Endodermal cell (in vitro differentiated cells): ENCODE data around the gene ZBTB46. TPM values are rescaled to one million over a fixed set of nuclear protein-coding genes. Genes with fewer than 3 reads are reported as not detected.

Source experiments
- DNase-seq: peaks from one replicate; pipeline ENCODE4 v3.0.0-alpha.2; 2017
- H3K27ac ChIP-seq: 2 replicates; pipeline ENCODE4 v1.5.1; 2013; ENCODE audit warnings: mild to moderate bottlenecking, low read depth, low read length, moderate library complexity
- H3K27me3 ChIP-seq: 2 replicates; pipeline ENCODE4 v1.6.1; 2013; ENCODE audit warnings: mild to moderate bottlenecking, low read length, moderate library complexity; ENCODE audit not compliant: insufficient read depth, control insufficient read depth, poor library complexity, severe bottlenecking
- H3K36me3 ChIP-seq: 2 replicates; pipeline ENCODE4 v1.7.0; 2013; ENCODE audit warnings: mild to moderate bottlenecking, low read length, moderate library complexity; ENCODE audit not compliant: control insufficient read depth, insufficient read depth
- H3K4me1 ChIP-seq: one replicate; pipeline ENCODE4 v1.7.0; 2013; ENCODE audit warnings: low read length; ENCODE audit not compliant: control insufficient read depth, insufficient read depth
- H3K4me3 ChIP-seq: 2 replicates; pipeline ENCODE4 v1.5.1; 2013; ENCODE audit warnings: mild to moderate bottlenecking, low read length, moderate library complexity
- H3K9ac ChIP-seq: 2 replicates; pipeline ENCODE4 v1.6.1; 2013; ENCODE audit warnings: mild to moderate bottlenecking, low read length, moderate library complexity; ENCODE audit not compliant: poor library complexity, severe bottlenecking; ENCODE audit errors: extremely low read depth
- H3K9me3 ChIP-seq: 2 replicates; pipeline ENCODE4 v1.6.1; 2013; ENCODE audit warnings: mild to moderate bottlenecking, low read length, moderate library complexity; ENCODE audit not compliant: control insufficient read depth
- H3K27ac Mint-ChIP-seq: 2 replicates; pipeline ENCODE4 v1.8.0; 2020; ENCODE audit warnings: mixed read lengths
- H3K27me3 Mint-ChIP-seq: 2 replicates; pipeline ENCODE4 v1.8.0; 2021; ENCODE audit warnings: mild to moderate bottlenecking, mixed read lengths; ENCODE audit not compliant: insufficient read depth
- H3K36me3 Mint-ChIP-seq: 2 replicates; pipeline ENCODE4 v1.8.0; 2020; ENCODE audit warnings: low read depth, mixed read lengths
- H3K4me1 Mint-ChIP-seq: 2 replicates; pipeline ENCODE4 v1.8.0; 2020; ENCODE audit warnings: mixed read lengths
- H3K4me3 Mint-ChIP-seq: 2 replicates; pipeline ENCODE4 v1.8.0; 2020; ENCODE audit warnings: mild to moderate bottlenecking, moderate library complexity, mixed read lengths
- H3K9me3 Mint-ChIP-seq: 2 replicates; pipeline ENCODE4 v1.8.0; 2020; ENCODE audit warnings: mild to moderate bottlenecking, mixed read lengths
- CTCF ChIP-seq: fragments of 200-600 bp; sonication (generic); conservative IDR thresholded peaks from 2 replicates; pipeline ENCODE4 v1.5.0; 2021; ENCODE audit warnings: antibody characterized with exemption, mild to moderate bottlenecking
- WGBS, 2 experiments: methylation state at CpG; one replicate each; pipeline versions ENCODE4 v1.1.5 to v1.1.7; 2013; ENCODE audit warnings: missing lambda C conversion rate in 2 of 2, mixed read lengths in 1 of 2; ENCODE audit not compliant: insufficient coverage in 1 of 2, insufficient read length in 1 of 2; 5-methylcytosine and 5-hydroxymethylcytosine counted together
- total RNA-seq, 2 donors: library from RNA; stranded (reverse); fragmentation: NEBNext Ultra II Directional in 1 of 2; extraction: Animal tissue kit (Norgen Biotek cat#: 25700) in 1 of 2; gene quantifications; 2 replicates in 1 of 2; 3 replicates in 1 of 2; pipeline ENCODE4 v1.2.1, GENCODE V29; 2021

The ZBTB46 gene
- total RNA-seq, 2 donors from 2014 or later = 24.9 to 25.9 TPM

DNA sequence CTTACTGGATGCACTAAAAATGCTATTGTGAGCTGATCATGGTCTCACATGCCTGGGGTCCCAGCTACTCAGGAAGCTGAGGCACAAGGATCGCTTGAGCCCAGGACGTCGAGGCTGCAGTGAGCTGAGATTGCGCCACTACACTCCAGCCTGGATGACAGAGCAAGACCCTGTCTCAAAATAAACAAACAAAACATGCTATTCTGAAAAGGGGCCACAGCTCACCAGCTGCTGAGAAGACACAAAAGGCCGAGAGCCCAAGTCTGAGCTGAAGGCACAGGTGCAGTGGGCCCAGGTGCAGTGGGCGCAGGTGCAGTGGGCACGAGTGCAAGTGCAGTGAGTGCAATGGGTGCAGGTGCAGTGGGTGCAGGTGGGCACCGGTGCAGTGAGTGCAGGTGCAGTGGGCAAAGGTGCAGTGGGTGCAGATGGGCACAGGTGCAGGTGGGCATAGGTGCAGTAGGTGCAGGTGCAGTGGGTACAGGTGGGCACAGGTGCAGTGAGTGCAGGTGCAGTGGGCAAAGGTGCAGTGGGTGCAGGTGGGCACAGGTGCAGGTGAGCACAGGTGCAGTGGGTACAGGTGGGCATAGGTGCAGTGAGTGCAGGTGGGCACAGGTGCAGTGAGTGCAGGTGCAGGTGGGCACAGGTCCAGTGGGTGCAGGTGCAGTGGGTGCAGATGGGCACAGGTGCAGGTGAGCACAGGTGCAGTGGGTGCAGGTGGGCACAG is 16.0 kb downstream of the ZBTB46 start:
- H3K4me1 ChIP-seq = no peaks in the 10 kb centered on the region
- H3K27me3 ChIP-seq = no peaks in the 10 kb centered on the region
- Mint-ChIP-seq H3K4me1 (peaks cover 4% of the 10 kb centered on the region), H3K36me3 (peaks cover 4% of the 10 kb centered on the region), H3K4me3 (no peak overlapping the region), H3K27ac (no peak overlapping the region), H3K9me3 (no peaks in the 10 kb centered on the region), H3K27me3 (no peaks in the 10 kb centered on the region)
- no peak overlapping the region for H3K27ac ChIP-seq
- DNase-seq = no peak
- no peaks in the 10 kb centered on the region for H3K9me3 ChIP-seq
- no peak overlapping the region for H3K4me3 ChIP-seq
- no peaks in the 10 kb centered on the region for H3K36me3 ChIP-seq
- H3K9ac ChIP-seq = no peak overlapping the region
- no peak for TF ChIP-seq CTCF
- 83 to 86% methylated on average over 7 to 8 of the region's 8 CpGs for WGBS, 2 experiments

DNA sequence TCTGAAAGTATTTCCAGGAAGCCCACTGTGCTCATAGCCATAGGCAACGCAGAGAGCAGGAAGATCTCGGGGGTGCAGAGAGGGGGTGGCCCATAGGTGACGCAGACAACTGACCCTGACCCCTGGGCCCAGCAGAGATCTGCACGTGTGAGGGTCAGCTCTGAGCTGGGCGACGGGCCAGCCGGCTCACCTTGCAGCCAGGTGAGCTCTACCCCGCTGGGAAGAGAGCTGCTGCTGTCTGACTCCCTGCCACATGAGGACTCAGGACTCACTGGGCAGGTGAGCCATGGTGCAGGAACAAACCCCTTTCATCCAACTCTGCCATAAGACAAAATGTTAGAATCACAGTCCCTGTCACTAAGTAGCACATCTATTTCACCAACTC is 19.6 kb downstream of the ZBTB46 start:
- Mint-ChIP-seq H3K36me3 (peaks cover 1% of the 10 kb centered on the region), H3K4me1 (peaks cover 4% of the 10 kb centered on the region), H3K27ac (no peak overlapping the region), H3K4me3 (no peak overlapping the region), H3K9me3 (no peaks in the 10 kb centered on the region), H3K27me3 (no peaks in the 10 kb centered on the region)
- no peak for DNase-seq
- Histone ChIP-seq H3K9me3 (no peaks in the 10 kb centered on the region), H3K9ac (no peak overlapping the region), H3K4me1 (no peaks in the 10 kb centered on the region), H3K4me3 (no peak overlapping the region), H3K27me3 (no peaks in the 10 kb centered on the region), H3K36me3 (no peaks in the 10 kb centered on the region), H3K27ac (no peak overlapping the region)
- WGBS, 2 experiments = 91 to 93% methylated on average over 3 to 8 of the region's 8 CpGs
- TF ChIP-seq CTCF = no peak

GRCh38 chr20:63810730-63811490 is 20.2 kb downstream of the ZBTB46 start:
- WGBS, 2 experiments = 93 to 96% methylated on average over 15 to 25 of the region's 25 CpGs
- H3K9ac ChIP-seq = no peak overlapping the region
- no peaks in the 10 kb centered on the region for H3K36me3 ChIP-seq
- Mint-ChIP-seq H3K36me3 (peaks cover 1% of the 10 kb centered on the region), H3K4me3 (no peak overlapping the region), H3K27ac (no peak overlapping the region), H3K4me1 (peaks cover 4% of the 10 kb centered on the region), H3K9me3 (no peaks in the 10 kb centered on the region), H3K27me3 (no peaks in the 10 kb centered on the region)
- no peak overlapping the region for H3K4me3 ChIP-seq
- H3K4me1 ChIP-seq = no peaks in the 10 kb centered on the region
- no peak overlapping the region for H3K27ac ChIP-seq
- H3K27me3 ChIP-seq = no peaks in the 10 kb centered on the region
- no peaks in the 10 kb centered on the region for H3K9me3 ChIP-seq
- no peak for DNase-seq
- no peak for TF ChIP-seq CTCF
